Retinal pigment epithelial cell (primary cell): ENCODE data around the gene TMEM131.
"Not testable (repeated sequence)": the region's sequence is repeated elsewhere in the genome, so short reads cannot be mapped to it uniquely, and the experiment has no call there.

ENCODE experiments used
- DNase-seq: peaks from one replicate; pipeline ENCODE4 v3.0.0-alpha.2; 2010; ENCODE audit warnings: low read depth
- H3K4me3 ChIP-seq: 2 replicates; pipeline ENCODE4 v1.5.1; 2011; ENCODE audit warnings: mild to moderate bottlenecking, low read length, control low read depth, moderate library complexity
- CTCF ChIP-seq: conservative IDR thresholded peaks from 2 replicates; pipeline ENCODE4 v1.5.1; 2011; ENCODE audit warnings: low read depth, low read length, control low read depth, inconsistent platforms

The TMEM131 gene

GRCh38 chr2:97966545-97967215, 29.1 kb downstream of the TMEM131 start:
- no peak overlapping the region for H3K4me3 ChIP-seq
- no peak for DNase-seq
- no peak for TF ChIP-seq CTCF

GRCh38 chr2:97965116-97965515, 30.6 kb downstream of the TMEM131 start:
- no peak for TF ChIP-seq CTCF
- no peak for DNase-seq
- H3K4me3 ChIP-seq = no peak overlapping the region

- TF ChIP-seq CTCF = no peak
- no peak overlapping the region for H3K4me3 ChIP-seq
- no peak for DNase-seq
These were observed 31.9 kb downstream of the TMEM131 start for GRCh38 chr2:97963880-97964279.

DNA sequence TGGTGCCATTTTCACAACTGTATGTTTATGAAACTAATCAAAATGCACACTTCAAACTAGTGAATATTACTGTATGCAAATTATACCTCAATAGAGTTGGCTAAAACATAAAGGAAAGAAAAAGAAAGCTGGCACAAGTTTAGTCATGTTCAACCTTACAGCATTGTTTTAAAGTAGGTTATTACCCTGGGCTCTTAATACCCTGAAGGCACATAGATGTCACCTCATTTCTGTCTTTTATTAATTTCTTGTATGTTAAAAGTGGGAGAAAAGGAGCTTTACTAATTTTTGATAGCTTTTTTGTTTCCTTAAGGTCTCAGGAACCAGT, 32.7 kb downstream of the TMEM131 start:
- TF ChIP-seq CTCF = no peak
- no peak overlapping the region for H3K4me3 ChIP-seq
- no peak for DNase-seq

- no peak for DNase-seq
- no peak for TF ChIP-seq CTCF
- H3K4me3 ChIP-seq = no peak overlapping the region
These were observed 34.2 kb downstream of the TMEM131 start for GRCh38 chr2:97961534-97961933.

GRCh38 chr2:97958184-97958583, 37.6 kb downstream of the TMEM131 start:
- TF ChIP-seq CTCF = no peak
- no peak overlapping the region for H3K4me3 ChIP-seq
- DNase-seq = no peak

DNA sequence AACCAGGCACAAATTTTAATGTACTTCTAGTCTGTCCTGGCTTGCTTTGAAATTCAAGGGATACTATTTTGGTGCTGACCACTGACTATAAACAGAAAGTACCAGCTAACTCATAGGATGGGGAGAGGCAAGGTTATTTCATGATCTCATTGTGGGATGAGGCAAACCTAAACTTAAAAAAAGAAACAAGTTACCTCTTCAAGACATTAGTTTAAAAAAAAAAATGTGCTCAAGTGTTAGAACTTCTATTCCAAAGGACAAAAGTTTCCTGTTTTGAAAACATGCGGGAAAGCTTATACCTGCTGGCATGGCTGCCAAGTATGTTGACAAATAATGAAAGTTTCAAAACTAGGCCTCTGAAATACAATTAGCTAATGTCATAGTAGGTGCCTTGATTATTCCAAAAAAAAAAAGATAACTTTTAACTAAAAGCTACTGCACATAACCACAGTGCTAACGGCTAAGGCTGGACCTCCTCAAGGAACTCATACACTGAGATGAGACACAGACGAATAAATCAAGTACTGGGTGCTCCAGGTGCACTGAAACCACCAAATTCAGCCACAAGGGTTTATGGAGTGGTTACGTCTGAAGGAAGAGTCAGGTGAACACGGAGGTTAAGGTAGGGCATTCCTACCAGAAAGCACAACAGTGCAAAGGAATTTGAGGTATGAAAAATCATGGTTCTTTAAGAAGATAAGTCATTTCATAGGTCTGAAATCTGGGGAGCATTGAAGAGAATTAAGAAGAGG, 38.1 kb downstream of the TMEM131 start:
- no peak for TF ChIP-seq CTCF
- no peak overlapping the region for H3K4me3 ChIP-seq
- DNase-seq = no peak

- not testable (repeated sequence) for DNase-seq, H3K4me3 ChIP-seq
These were observed 39.0 kb downstream of the TMEM131 start for GRCh38 chr2:97956753-97957152.
